K562 (cell line): Measurements from ENCODE around the gene CLEC2B. TPM values are rescaled to one million over a fixed set of nuclear protein-coding genes. Genes with fewer than 3 reads are reported as not detected.

Source experiments
- ATAC-seq: fragments of 200-7000 bp; cut with Tn5 transposase; 3 replicates; pipeline ENCODE4 v1.9.1; 2020; ENCODE audit warnings: moderate library complexity
- BruUV-seq: library from RNA; stranded (reverse); fragments of 400-500 nt; replicated peaks from 2 replicates; lab custom pipeline; 2021; lab: Mats Ljungman, UMichigan
- CTCF ChIA-PET: fragments of 300-600 bp; formaldehyde crosslinking; extraction: SDS; loops from one replicate; lab custom pipeline; 2021; ENCODE audit warnings: low intra/inter-chr PET ratio; lab: Yijun Ruan, JAX
- POLR2A ChIA-PET: fragments of 300-600, 350-650 bp; sonication (Branson Sonifier 250); formaldehyde crosslinking; extraction: SDS; loops from one replicate; lab custom pipeline; 2021; ENCODE audit warnings: antibody characterized with exemption, inconsistent platforms; lab: Yijun Ruan, JAX
- DNase-seq, 4 experiments: peaks; one replicate each; pipeline versions ENCODE4 v3.0.0 to v3.0.0-alpha.2; 2011 to 2018; ENCODE audit warnings: low spot score in 3 of 4, mixed read lengths in 3 of 4; ENCODE audit errors: extremely low read depth in 1 of 4
- FAIRE-seq: peaks from 2 replicates; lab custom pipeline; 2011; peaks lifted over from hg19 to GRCh38; lab: Jason Lieb, UNC
- H2AFZ ChIP-seq: 2 replicates; pipeline ENCODE4 v1.6.0; 2011; ENCODE audit warnings: low read depth, low read length, control low read depth, inconsistent platforms
- H3K27ac ChIP-seq: fragments of 200-600 bp; 3 replicates; pipeline ENCODE4 v1.8.0; 2011; ENCODE audit warnings: low read depth, mild to moderate bottlenecking, control low read depth, inconsistent platforms, low read length, moderate library complexity, mixed read lengths; ENCODE audit errors: extremely low read depth
- H3K27me3 ChIP-seq, 2 experiments: fragments of 300-600 bp in 1 of 2; 2 replicates in 1 of 2; 3 replicates in 1 of 2; pipeline versions ENCODE4 v1.6.0 to v1.8.0; 2011; ENCODE audit warnings: inconsistent platforms in 2 of 2, low read length in 2 of 2, mild to moderate bottlenecking in 1 of 2, mixed read lengths in 1 of 2, moderate library complexity in 1 of 2; ENCODE audit not compliant: control insufficient read depth in 2 of 2, insufficient read depth in 2 of 2
- H3K36me3 ChIP-seq: fragments of 300-600 bp; 3 replicates; pipeline ENCODE4 v1.8.0; 2011; ENCODE audit warnings: mild to moderate bottlenecking, low read length, inconsistent platforms; ENCODE audit not compliant: control insufficient read depth, insufficient read depth
- H3K4me1 ChIP-seq, 2 experiments: fragments of 200-600 bp in 1 of 2; replicated peaks in 1 of 2; 2 replicates in 1 of 2; 3 replicates in 1 of 2; pipeline versions ENCODE4 v1.5.1 to v1.8.0; 2011; ENCODE audit warnings: inconsistent platforms in 2 of 2, low read length in 2 of 2, mild to moderate bottlenecking in 1 of 2, mixed read lengths in 1 of 2, moderate library complexity in 1 of 2; ENCODE audit not compliant: control insufficient read depth in 2 of 2, insufficient read depth in 2 of 2
- H3K4me2 ChIP-seq: 2 replicates; pipeline ENCODE4 v1.6.1; 2011; ENCODE audit warnings: low read length, control low read depth, inconsistent platforms, mixed read lengths; ENCODE audit not compliant: insufficient read depth
- H3K4me3 ChIP-seq: fragments of 200-600 bp; sonication (generic), shearing (Covaris generic); 2 replicates; pipeline ENCODE4 v1.5.1; 2016; ENCODE audit warnings: control low read depth, inconsistent platforms
- H3K79me2 ChIP-seq: fragments of 200-600 bp; 3 replicates; pipeline ENCODE4 v1.8.0; 2011; ENCODE audit warnings: low read length, inconsistent platforms; ENCODE audit not compliant: control insufficient read depth, insufficient read depth
- H3K9ac ChIP-seq, 2 experiments: 2 replicates each; pipeline versions ENCODE4 v1.6.0 to v1.6.1; 2011; ENCODE audit warnings: low read depth in 2 of 2, low read length in 2 of 2, control low read depth in 1 of 2, inconsistent platforms in 1 of 2, mild to moderate bottlenecking in 1 of 2, mixed read lengths in 1 of 2; ENCODE audit not compliant: insufficient read depth in 1 of 2
- H3K9me1 ChIP-seq: one replicate; pipeline ENCODE4 v1.6.0; 2011; ENCODE audit warnings: inconsistent platforms, mild to moderate bottlenecking, low read length, moderate library complexity; ENCODE audit not compliant: control insufficient read depth, insufficient read depth
- H3K9me3 ChIP-seq: replicated peaks from 2 replicates; pipeline ENCODE4 v1.5.1; 2011; ENCODE audit warnings: low read depth, low read length, inconsistent platforms; ENCODE audit not compliant: control insufficient read depth, insufficient read depth
- H4K20me1 ChIP-seq: replicated peaks from 2 replicates; pipeline ENCODE4 v1.6.1; 2011; ENCODE audit warnings: low read length, inconsistent platforms, mixed read lengths; ENCODE audit not compliant: control insufficient read depth, insufficient read depth
- KDM2B ChIP-seq: fragments of 250-450 bp; sonication (Bioruptor Pico); IDR thresholded peaks from 2 replicates; pipeline ENCODE4 v1.8.0; 2021; ENCODE audit warnings: mild to moderate bottlenecking, moderate library complexity
- MXD1 ChIP-seq: fragments of 250-450 bp; sonication (Bioruptor Pico); IDR thresholded peaks from 2 replicates; pipeline ENCODE4 v1.8.0; 2021; ENCODE audit warnings: borderline replicate concordance, mild to moderate bottlenecking, moderate library complexity; ENCODE audit not compliant: poor library complexity, severe bottlenecking
- RFX5 ChIP-seq: IDR thresholded peaks from 2 replicates; pipeline ENCODE4 v1.6.1; 2011; ENCODE audit warnings: low read depth, mild to moderate bottlenecking, improper control_type of control experiment, low read length
- STAT5B ChIP-seq: fragments of 250-450 bp; sonication (Bioruptor Pico); IDR thresholded peaks from 2 replicates; pipeline ENCODE4 v1.8.0; 2021; ENCODE audit warnings: mild to moderate bottlenecking, inconsistent platforms
- TCF7L2 ChIP-seq: fragments of 150-350 bp; IDR thresholded peaks from 2 replicates; pipeline ENCODE4 v1.6.1; 2016; ENCODE audit warnings: low read depth, mild to moderate bottlenecking, low read length, moderate library complexity
- THRAP3 ChIP-seq: fragments of 450-650 bp; IDR thresholded peaks from 2 replicates; pipeline ENCODE4 v1.6.1; 2016; ENCODE audit warnings: mild to moderate bottlenecking, inconsistent platforms, borderline replicate concordance
- ZNF655 ChIP-seq: fragments of 250-450 bp; sonication (Bioruptor Pico); IDR thresholded peaks from 2 replicates; pipeline ENCODE4 v1.5.0; 2021
- ZNF785 ChIP-seq: fragments of 250-450 bp; sonication (Bioruptor Pico); IDR thresholded peaks from 2 replicates; pipeline ENCODE4 v1.4.0; 2020; ENCODE audit warnings: mild to moderate bottlenecking
- WGBS: fragments of 100-300 bp; shearing (Covaris generic); methylation state at CpG from one replicate; pipeline ENCODE4 v1.1.6; 2016; ENCODE audit warnings: low coverage, mixed read lengths; ENCODE audit not compliant: insufficient coverage; ENCODE audit errors: missing lambda C conversion rate; 5-methylcytosine and 5-hydroxymethylcytosine counted together
- in situ Hi-C: fragments of 300-500 bp; cut with MboI; formaldehyde crosslinking; loops from 4 replicates; pipeline ENCODE4 v1.15.0; 2018; ENCODE audit warnings: inconsistent platforms, mixed read lengths
- intact Hi-C: fragments of 100-400 bp; cut with micrococcal nuclease; formaldehyde crosslinking; loops from 2 replicates; pipeline ENCODE4 v1.14.2; 2022
- polyA plus RNA-seq, 8 experiments: library from polyadenylated mRNA; depleted of rRNA in 4 of 8; stranded (reverse) in 5 of 8; unstranded in 3 of 8; fragments of >200 nt; fragmentation: Nextera tagmentation in 2 of 8; fragmentation: Illumina TruSeq in 1 of 8; extraction: Ambion mirVana in 2 of 8; extraction: Trizol in 1 of 8; gene quantifications; 2 replicates each; pipeline versions ENCODE4 v1.2.1 to v1.2.3, GENCODE V29; 2011 to 2014; ENCODE audit warnings: inconsistent platforms in 1 of 8, missing spikeins in 1 of 8
- total RNA-seq, 7 experiments: library from RNA; depleted of rRNA in 6 of 7; stranded (reverse); fragments of >200 nt in 6 of 7; fragmentation: Illumina TruSeq in 2 of 7; extraction: Trizol in 2 of 7; gene quantifications; 2 replicates each; pipeline versions ENCODE4 v1.2.1 to v1.2.3, GENCODE V29; 2011 to 2021; ENCODE audit warnings: low replicate concordance in 1 of 7

The CLEC2B gene
- total and polyA plus RNA-seq, 9 of the 15 experiments (the other 6 are each of a cell fraction or from before 2014, with no cell fraction given), result 1.3 to 5.9 (median 2.9) TPM

DNA sequence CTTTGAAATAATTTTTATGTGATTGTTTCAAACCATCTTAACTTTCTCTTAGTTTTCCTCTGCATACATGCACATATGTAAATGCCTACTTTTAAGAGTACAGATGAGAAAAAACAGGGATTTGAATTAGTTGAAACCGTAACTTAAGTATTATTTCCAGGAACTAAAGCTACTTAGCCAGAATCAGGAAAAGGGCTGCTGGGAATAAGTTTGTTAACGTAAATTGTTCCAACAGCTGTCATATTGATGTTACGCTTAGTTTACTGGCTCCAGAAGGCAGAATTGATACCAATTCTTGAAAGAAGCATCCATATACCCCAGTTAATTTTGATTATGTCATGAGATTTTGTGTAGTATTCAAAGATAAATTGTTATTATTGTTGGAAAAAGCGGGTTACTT is 59.8 kb downstream of the CLEC2B start:
- intact Hi-C loops, result no loop called here
- DNase-seq, result no peak
- no peak for ATAC-seq
- H3K79me2 ChIP-seq, result no peaks in the 10 kb centered on the region
- no peak overlapping the region for H2AFZ ChIP-seq
- TF ChIP-seq MXD1 (CRISPR knock-in tag), result no peak
- TF ChIP-seq ZNF655 (CRISPR knock-in tag), result no peak
- TF ChIP-seq STAT5B (CRISPR knock-in tag), result no peak
- TF ChIP-seq THRAP3, result no peak
- no peak for TF ChIP-seq ZNF785
- no peak for TF ChIP-seq TCF7L2
- no peak for TF ChIP-seq KDM2B (CRISPR knock-in tag)
- no peak for TF ChIP-seq RFX5
- H3K4me3 ChIP-seq, result no peak overlapping the region
- no peaks in the 10 kb centered on the region for H4K20me1 ChIP-seq
- 44% methylated on average over 4 of the region's 4 CpGs for WGBS
- in situ Hi-C loops, result loop anchor here (25.0 kb wide), 1 partner anchor 328 kb away; the partner anchor contains the start of gene CLEC7A
- no TSS peak for BruUV-seq
- no peak for FAIRE-seq
- POLR2A ChIA-PET, result no interaction called here
- H3K36me3 ChIP-seq, result no peaks in the 10 kb centered on the region
- H3K4me1 ChIP-seq, result peaks cover 0 to 9% of the 10 kb centered on the region in 2 experiments; a peak in 2 of 5 replicates
- CTCF ChIA-PET, result no interaction called here
- H3K27me3 ChIP-seq, result no peaks in the 10 kb centered on the region
- H3K9me1 ChIP-seq, result no peaks in the 10 kb centered on the region
- H3K27ac ChIP-seq, result no peak overlapping the region
- H3K4me2 ChIP-seq, result no peak overlapping the region
- no peaks in the 10 kb centered on the region for H3K9me3 ChIP-seq
- H3K9ac ChIP-seq, result no peak overlapping the region
